Stomach (tissue), 4 donors: Measurements from ENCODE around the gene EIF5.

ENCODE experiments used
- POLR2A ChIP-seq, 4 donors: fragments of 450-650 bp; IDR thresholded peaks; one replicate each; pipeline ENCODE4 v1.6.1; 2016; ENCODE audit warnings: antibody characterized with exemption in 4 of 4, control low read depth in 2 of 4, mild to moderate bottlenecking in 1 of 4, moderate library complexity in 1 of 4
- POLR2AphosphoS5 ChIP-seq, 3 donors: sonication (generic); formaldehyde crosslinking; IDR thresholded peaks; one replicate each; pipeline ENCODE4 v1.6.1; 2016; ENCODE audit warnings: antibody characterized with exemption in 3 of 3
- TF ChIP-seq, protein P1 (sequence below), 7 experiments: fragments of 450-650 bp in 4 of 7; fragments of 200-600 bp in 3 of 7; sonication (generic) in 3 of 7; IDR thresholded peaks; one replicate each; pipeline ENCODE4 v1.5.1; 2016 to 2019; ENCODE audit warnings: antibody characterized with exemption in 7 of 7, control low read depth in 2 of 7, mild to moderate bottlenecking in 1 of 7

DNA sequence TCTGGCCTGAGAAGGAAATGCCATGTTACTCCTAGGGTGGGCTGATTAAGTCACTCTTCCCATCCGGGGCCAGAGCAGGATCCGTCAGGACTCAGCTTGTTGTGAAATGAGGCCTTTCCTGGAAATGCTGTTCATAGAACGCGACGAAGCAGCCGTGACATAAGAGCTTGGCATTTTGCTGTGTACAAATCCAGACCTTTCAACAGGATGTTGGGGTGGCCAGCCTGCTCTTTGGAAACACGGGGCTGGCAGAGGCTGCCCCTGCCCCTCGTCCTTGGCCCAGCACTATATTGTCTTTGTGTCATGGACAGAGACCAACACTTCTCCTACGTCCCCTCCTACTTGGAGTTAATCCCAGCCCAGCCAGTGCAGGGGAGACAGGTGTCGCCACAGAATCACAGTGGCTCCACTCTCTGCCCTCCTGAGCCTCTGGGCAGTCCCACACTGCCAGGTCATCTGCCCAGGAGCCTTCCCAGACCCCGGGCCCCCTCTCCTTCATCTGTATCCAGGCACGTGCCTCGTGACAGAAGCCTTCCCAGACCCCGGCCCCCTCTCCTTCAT, 18.6 kb upstream of the EIF5 start:
- TF ChIP-seq, protein P1, sequence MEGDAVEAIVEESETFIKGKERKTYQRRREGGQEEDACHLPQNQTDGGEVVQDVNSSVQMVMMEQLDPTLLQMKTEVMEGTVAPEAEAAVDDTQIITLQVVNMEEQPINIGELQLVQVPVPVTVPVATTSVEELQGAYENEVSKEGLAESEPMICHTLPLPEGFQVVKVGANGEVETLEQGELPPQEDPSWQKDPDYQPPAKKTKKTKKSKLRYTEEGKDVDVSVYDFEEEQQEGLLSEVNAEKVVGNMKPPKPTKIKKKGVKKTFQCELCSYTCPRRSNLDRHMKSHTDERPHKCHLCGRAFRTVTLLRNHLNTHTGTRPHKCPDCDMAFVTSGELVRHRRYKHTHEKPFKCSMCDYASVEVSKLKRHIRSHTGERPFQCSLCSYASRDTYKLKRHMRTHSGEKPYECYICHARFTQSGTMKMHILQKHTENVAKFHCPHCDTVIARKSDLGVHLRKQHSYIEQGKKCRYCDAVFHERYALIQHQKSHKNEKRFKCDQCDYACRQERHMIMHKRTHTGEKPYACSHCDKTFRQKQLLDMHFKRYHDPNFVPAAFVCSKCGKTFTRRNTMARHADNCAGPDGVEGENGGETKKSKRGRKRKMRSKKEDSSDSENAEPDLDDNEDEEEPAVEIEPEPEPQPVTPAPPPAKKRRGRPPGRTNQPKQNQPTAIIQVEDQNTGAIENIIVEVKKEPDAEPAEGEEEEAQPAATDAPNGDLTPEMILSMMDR (IDR thresholded peaks at IDR 0.05) = no peak
- TF ChIP-seq POLR2A (IDR thresholded peaks at IDR 0.05) (no peak), POLR2AphosphoS5 (IDR thresholded peaks at IDR 0.05) (peak in 1 of 3 donors; percentile 38)
